Subcutaneous adipose tissue (tissue), 4 donors: ENCODE results near the gene DRGX. TPM values are rescaled to one million over a fixed set of nuclear protein-coding genes. Genes with fewer than 3 reads are reported as not detected.

ENCODE experiments used
- total RNA-seq, 4 donors: library from RNA; depleted of rRNA; stranded (reverse); fragments of >200 nt; gene quantifications; one replicate each; pipeline ENCODE4 v1.1.0, GENCODE V29; 2016
- TF ChIP-seq, protein P1 (sequence below): fragments of 450-650 bp; IDR thresholded peaks from one replicate; pipeline ENCODE4 v1.5.1; 2016; ENCODE audit warnings: low read depth, mild to moderate bottlenecking, control low read depth, antibody characterized with exemption, moderate library complexity

The DRGX gene
- total RNA-seq, 4 donors from 2014 or later = not detected

DNA sequence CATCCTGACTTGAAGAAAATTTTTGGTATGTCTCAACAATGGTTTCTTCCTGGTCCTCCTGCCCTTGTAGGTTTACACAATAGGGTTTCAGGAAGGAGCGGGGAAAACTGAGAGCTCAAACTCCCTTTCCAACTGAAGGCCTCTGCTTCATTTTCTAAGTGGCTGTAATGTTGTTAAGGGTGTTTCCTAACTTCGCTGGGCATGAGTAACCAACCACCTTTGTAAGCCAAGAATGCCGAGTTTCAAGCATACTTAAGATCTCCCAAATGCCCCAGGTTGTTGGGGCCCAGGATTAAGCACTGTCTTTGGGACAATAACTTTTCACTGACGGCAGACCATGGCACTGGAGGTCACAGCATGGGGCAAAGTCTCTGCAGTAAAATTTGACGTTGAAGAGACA is 33.6 kb upstream of the DRGX start:
- TF ChIP-seq, protein P1, sequence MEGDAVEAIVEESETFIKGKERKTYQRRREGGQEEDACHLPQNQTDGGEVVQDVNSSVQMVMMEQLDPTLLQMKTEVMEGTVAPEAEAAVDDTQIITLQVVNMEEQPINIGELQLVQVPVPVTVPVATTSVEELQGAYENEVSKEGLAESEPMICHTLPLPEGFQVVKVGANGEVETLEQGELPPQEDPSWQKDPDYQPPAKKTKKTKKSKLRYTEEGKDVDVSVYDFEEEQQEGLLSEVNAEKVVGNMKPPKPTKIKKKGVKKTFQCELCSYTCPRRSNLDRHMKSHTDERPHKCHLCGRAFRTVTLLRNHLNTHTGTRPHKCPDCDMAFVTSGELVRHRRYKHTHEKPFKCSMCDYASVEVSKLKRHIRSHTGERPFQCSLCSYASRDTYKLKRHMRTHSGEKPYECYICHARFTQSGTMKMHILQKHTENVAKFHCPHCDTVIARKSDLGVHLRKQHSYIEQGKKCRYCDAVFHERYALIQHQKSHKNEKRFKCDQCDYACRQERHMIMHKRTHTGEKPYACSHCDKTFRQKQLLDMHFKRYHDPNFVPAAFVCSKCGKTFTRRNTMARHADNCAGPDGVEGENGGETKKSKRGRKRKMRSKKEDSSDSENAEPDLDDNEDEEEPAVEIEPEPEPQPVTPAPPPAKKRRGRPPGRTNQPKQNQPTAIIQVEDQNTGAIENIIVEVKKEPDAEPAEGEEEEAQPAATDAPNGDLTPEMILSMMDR = no peak

DNA sequence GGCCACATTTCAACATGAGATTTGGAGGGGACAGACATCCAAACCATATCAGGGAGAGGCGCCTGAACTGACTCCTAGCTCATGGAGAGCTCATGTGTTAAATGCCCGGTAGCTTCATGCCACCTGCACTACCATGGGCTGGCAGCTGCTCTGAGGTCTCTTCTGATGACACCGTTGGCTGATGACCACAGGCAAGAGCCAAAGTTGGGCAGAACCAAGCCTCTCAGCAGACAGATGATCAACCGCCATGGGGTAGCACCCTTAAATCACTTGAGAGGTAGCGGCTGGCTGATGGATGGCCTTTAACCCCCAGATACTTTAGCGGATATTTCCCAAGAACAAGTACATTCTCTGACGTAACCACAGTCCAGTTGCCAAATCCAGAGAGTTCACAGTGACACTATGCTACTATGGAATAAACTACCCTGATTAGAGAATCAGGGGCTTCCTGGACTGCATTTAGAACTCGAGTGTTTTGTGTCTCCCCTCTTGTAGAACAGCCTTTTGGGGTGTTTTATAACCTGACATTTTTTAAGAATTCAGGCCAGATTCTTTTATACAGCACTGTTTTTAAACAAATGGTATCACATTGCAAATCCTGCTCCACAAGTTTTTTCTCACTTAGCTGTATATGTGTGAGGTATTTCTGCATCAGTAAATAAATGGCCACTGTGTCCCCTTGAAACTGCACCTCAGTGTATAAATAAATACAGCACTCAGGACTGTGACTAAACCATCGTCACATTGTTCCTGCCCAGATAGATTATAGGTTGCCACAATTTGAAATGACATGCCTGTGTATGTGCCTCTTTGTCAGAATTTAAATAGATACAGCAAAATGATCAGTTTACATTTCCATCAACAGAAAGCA is 30.8 kb upstream of the DRGX start:
- TF ChIP-seq, protein P1 = no peak

- TF ChIP-seq, protein P1 = no peak
Measured at GRCh38 chr10:49419005-49419404, 23.1 kb upstream of the DRGX start.

GRCh38 chr10:49418328-49418727 is 22.4 kb upstream of the DRGX start:
- TF ChIP-seq, protein P1 = no peak

- TF ChIP-seq, protein P1 = no peak
Measured at GRCh38 chr10:49418053-49418326, 22.1 kb upstream of the DRGX start.

DNA sequence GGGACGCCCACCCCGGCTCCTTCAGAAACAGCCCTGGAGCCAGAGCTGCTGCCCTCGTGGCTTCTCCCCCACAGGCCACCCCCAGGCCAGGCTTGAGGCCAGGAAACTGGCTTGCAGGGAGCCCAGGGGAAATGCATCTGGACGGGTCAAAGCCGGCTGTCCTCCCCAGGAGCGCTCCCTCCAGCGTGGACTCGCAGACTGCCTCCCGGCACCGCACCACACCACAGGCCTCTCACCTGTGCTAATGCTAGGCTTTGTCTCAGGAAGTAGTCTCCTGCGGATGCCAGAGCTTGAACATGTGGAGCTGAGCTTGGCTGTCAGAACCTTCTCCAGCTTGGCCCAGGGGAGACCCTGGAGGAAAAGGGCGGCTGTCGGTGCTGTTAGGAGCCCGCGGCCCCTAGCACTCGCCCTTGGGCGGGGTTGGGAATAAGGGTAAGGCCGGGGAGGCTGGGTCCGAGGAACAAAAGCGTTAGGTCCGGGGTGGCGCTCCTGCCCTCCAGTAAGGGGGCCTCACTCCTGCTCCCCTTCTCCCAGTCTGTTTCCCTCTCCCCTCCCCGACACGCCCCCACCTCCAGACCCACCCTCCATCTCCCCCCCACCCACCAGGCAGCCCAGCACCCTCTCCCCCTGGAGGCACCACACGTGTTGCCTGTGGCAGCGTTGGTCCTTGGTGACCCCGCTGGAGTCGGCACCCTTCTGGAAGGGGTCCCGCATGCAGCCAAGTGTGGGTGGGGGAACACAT is 21.6 kb upstream of the DRGX start:
- TF ChIP-seq, protein P1 = no peak

- TF ChIP-seq, protein P1 = no peak
Measured at GRCh38 chr10:49415846-49416245, 20.0 kb upstream of the DRGX start.
